ENCODE measurements around the gene ENTHD1.

GRCh38 chr22:39937906-39938305 is 44.3 kb upstream of the ENTHD1 start:
- no peak for TF ChIP-seq EZH2 (IDR thresholded peaks at IDR 0.05; ENCODE audit: low read depth, low read length, severe bottlenecking)
- TF ChIP-seq HDAC2 (IDR thresholded peaks at IDR 0.05; ENCODE audit: borderline replicate concordance in 1 of 2, low read depth in 2 of 2, low read length in 2 of 2): no peak
- no peak for TF ChIP-seq MAFK (IDR thresholded peaks at IDR 0.05; ENCODE audit: low read depth, low read length)
- TF ChIP-seq POLR2A (IDR thresholded peaks at IDR 0.05; ENCODE audit: control extremely low read depth in 1 of 2, low read depth in 2 of 2, low read length in 2 of 2): no peak
- no peak for TF ChIP-seq CTCF (IDR thresholded peaks at IDR 0.05; ENCODE audit: control extremely low read depth in 1 of 3, insufficient read depth in 1 of 3, low read depth in 1 of 3, low read length in 3 of 3)
- TF ChIP-seq POLR2AphosphoS5 (IDR thresholded peaks at IDR 0.05; ENCODE audit: low read depth, low read length): no peak
- TF ChIP-seq TAF1 (IDR thresholded peaks at IDR 0.05; ENCODE audit: low read depth, low read length): no peak
- TF ChIP-seq TBP (IDR thresholded peaks at IDR 0.05; ENCODE audit: low read depth, low read length): no peak
- no peak for TF ChIP-seq ATF2 (IDR thresholded peaks at IDR 0.05; ENCODE audit: low read length)
- no peak for TF ChIP-seq RBBP5 (IDR thresholded peaks at IDR 0.05; ENCODE audit: borderline replicate concordance, low read depth, low read length)
- no peak for TF ChIP-seq TAF7 (optimal IDR thresholded peaks at IDR 0.05; ENCODE audit: borderline replicate concordance, low read depth, low read length)
- no peak for TF ChIP-seq ZNF274 (IDR thresholded peaks at IDR 0.05; ENCODE audit: borderline replicate concordance, extremely low read depth, low read length)
- no peak for TF ChIP-seq HDAC6 (IDR thresholded peaks at IDR 0.05; ENCODE audit: low read depth, low read length)
- no peak for TF ChIP-seq CEBPB (IDR thresholded peaks at IDR 0.05; ENCODE audit: low read depth, low read length)

Measured in H1 (cell line).